Immature natural killer cell (primary cell): ENCODE data around the gene DLG1. TPM values are rescaled to one million over a fixed set of nuclear protein-coding genes. Genes with fewer than 3 reads are reported as not detected.

Source experiments
- DNase-seq, 3 donors: peaks; one replicate each; pipeline ENCODE4 v3.0.0; 2022; ENCODE audit warnings: mixed read lengths in 1 of 3
- H3K27ac Mint-ChIP-seq, 6 donors: one replicate each; pipeline ENCODE4 v1.8.0; 2020; ENCODE audit warnings: mixed read lengths in 6 of 6, mild to moderate bottlenecking in 5 of 6, inconsistent platforms in 4 of 6, moderate library complexity in 3 of 6
- H3K27me3 Mint-ChIP-seq, 3 donors: one replicate each; pipeline ENCODE4 v1.8.0; 2020 to 2021; ENCODE audit warnings: low read depth in 3 of 3, mild to moderate bottlenecking in 3 of 3, mixed read lengths in 3 of 3, moderate library complexity in 3 of 3, inconsistent platforms in 1 of 3
- H3K36me3 Mint-ChIP-seq, 3 donors: one replicate each; pipeline ENCODE4 v1.8.0; 2020; ENCODE audit warnings: mixed read lengths in 3 of 3, inconsistent platforms in 2 of 3, mild to moderate bottlenecking in 2 of 3
- H3K4me1 Mint-ChIP-seq, 2 donors: one replicate each; pipeline ENCODE4 v1.8.0; 2020; ENCODE audit warnings: inconsistent platforms in 2 of 2, mild to moderate bottlenecking in 2 of 2, mixed read lengths in 2 of 2, moderate library complexity in 1 of 2
- H3K4me3 Mint-ChIP-seq, 5 donors: one replicate each; pipeline ENCODE4 v1.8.0; 2020; ENCODE audit warnings: mild to moderate bottlenecking in 5 of 5, mixed read lengths in 5 of 5, inconsistent platforms in 3 of 5, moderate library complexity in 3 of 5
- H3K9me3 Mint-ChIP-seq, 6 donors: one replicate each; pipeline ENCODE4 v1.8.0; 2020; ENCODE audit warnings: mild to moderate bottlenecking in 6 of 6, mixed read lengths in 6 of 6, inconsistent platforms in 4 of 6, moderate library complexity in 3 of 6
- polyA plus RNA-seq, 3 donors: library from polyadenylated mRNA; unstranded; fragments of 300-500 nt; fragmentation: Illumina TruSeq; gene quantifications; one replicate each; pipeline ENCODE4 v1.2.3, GENCODE V29; 2021

DLG1 gene
- polyA plus RNA-seq, 3 donors from 2014 or later = 16.1 to 27.3 (median 26.3) TPM

GRCh38 chr3:197241173-197241572 is 57.2 kb downstream of the DLG1 start:
- H3K27ac Mint-ChIP-seq = peak overlapping the region in 5 of 6 donors; percentile 42 to 70 (median 55)
- H3K36me3 Mint-ChIP-seq = peaks cover 22 to 59% (median 33%) of the 10 kb centered on the region in 3 donors
- peak overlapping the region; percentile 37 to 67 (median 44) for H3K4me3 Mint-ChIP-seq
- H3K9me3 Mint-ChIP-seq = peaks cover 10 to 39% (median 33%) of the 10 kb centered on the region in 6 donors
- peaks cover 0 to 2% (median 0%) of the 10 kb centered on the region in 3 donors for H3K27me3 Mint-ChIP-seq
- H3K4me1 Mint-ChIP-seq = peaks cover 50 to 72% of the 10 kb centered on the region in 2 donors
- no peak for DNase-seq

- peaks cover 0 to 2% (median 0%) of the 10 kb centered on the region in 3 donors for H3K27me3 Mint-ChIP-seq
- H3K27ac Mint-ChIP-seq = peak overlapping the region in 1 of 6 donors; percentile 38
- no peak for DNase-seq
- H3K4me1 Mint-ChIP-seq = peaks cover 52 to 74% of the 10 kb centered on the region in 2 donors
- peaks cover 10 to 38% (median 32%) of the 10 kb centered on the region in 6 donors for H3K9me3 Mint-ChIP-seq
- peaks cover 25 to 62% (median 35%) of the 10 kb centered on the region in 3 donors for H3K36me3 Mint-ChIP-seq
- H3K4me3 Mint-ChIP-seq = peak overlapping the region in 1 of 5 donors; percentile 14
Observed at GRCh38 chr3:197239857-197240256, 58.6 kb downstream of the DLG1 start.

- Mint-ChIP-seq H3K4me3 (no peak overlapping the region), H3K4me1 (peaks cover 54 to 79% of the 10 kb centered on the region in 2 donors), H3K36me3 (peaks cover 15 to 61% (median 26%) of the 10 kb centered on the region in 3 donors), H3K27ac (peak overlapping the region in 3 of 6 donors; percentile 0 to 6 (median 1)), H3K9me3 (peaks cover 10 to 29% (median 25%) of the 10 kb centered on the region in 6 donors), H3K27me3 (no peaks in the 10 kb centered on the region)
- DNase-seq = no peak
Observed at GRCh38 chr3:197238842-197239241, 59.6 kb downstream of the DLG1 start.

GRCh38 chr3:197237897-197238296 is 60.5 kb downstream of the DLG1 start:
- no peak overlapping the region for H3K27ac Mint-ChIP-seq

GRCh38 chr3:197236362-197236761 is 62.0 kb downstream of the DLG1 start:
- Mint-ChIP-seq H3K27ac (peak overlapping the region in 1 of 6 donors; percentile 76), H3K4me1 (peaks cover 51 to 77% of the 10 kb centered on the region in 2 donors)

More at GRCh38 chr3:197237897-197238296, 60.5 kb downstream of the DLG1 start:
- no peak overlapping the region for H3K4me3 Mint-ChIP-seq
- H3K4me1 Mint-ChIP-seq = peaks cover 54 to 80% of the 10 kb centered on the region in 2 donors
- H3K36me3 Mint-ChIP-seq = peaks cover 14 to 54% (median 19%) of the 10 kb centered on the region in 3 donors
- DNase-seq = no peak
- no peaks in the 10 kb centered on the region for H3K27me3 Mint-ChIP-seq
- H3K9me3 Mint-ChIP-seq = peaks cover 8 to 22% (median 18%) of the 10 kb centered on the region in 6 donors

GRCh38 chr3:197234947-197235914 is 63.2 kb downstream of the DLG1 start:
- Mint-ChIP-seq H3K4me3 (no peak overlapping the region), H3K27me3 (no peaks in the 10 kb centered on the region), H3K27ac (no peak overlapping the region), H3K4me1 (peaks cover 40 to 74% of the 10 kb centered on the region in 2 donors), H3K36me3 (peaks cover 7 to 37% (median 10%) of the 10 kb centered on the region in 3 donors), H3K9me3 (peaks cover 0 to 2% (median 0%) of the 10 kb centered on the region in 6 donors)
- DNase-seq = no peak

More at GRCh38 chr3:197236362-197236761, 62.0 kb downstream of the DLG1 start:
- H3K27me3 Mint-ChIP-seq = no peaks in the 10 kb centered on the region
- peaks cover 0 to 9% (median 6%) of the 10 kb centered on the region in 6 donors for H3K9me3 Mint-ChIP-seq
- peaks cover 7 to 49% (median 10%) of the 10 kb centered on the region in 3 donors for H3K36me3 Mint-ChIP-seq
- H3K4me3 Mint-ChIP-seq = no peak overlapping the region
- DNase-seq = no peak

- DNase-seq = no peak
- no peaks in the 10 kb centered on the region for H3K27me3 Mint-ChIP-seq
- no peak overlapping the region for H3K27ac Mint-ChIP-seq
- peaks cover 7 to 20% (median 10%) of the 10 kb centered on the region in 3 donors for H3K36me3 Mint-ChIP-seq
- H3K4me1 Mint-ChIP-seq = peaks cover 19 to 54% of the 10 kb centered on the region in 2 donors
- H3K4me3 Mint-ChIP-seq = no peak overlapping the region
- H3K9me3 Mint-ChIP-seq = no peaks in the 10 kb centered on the region
Observed at GRCh38 chr3:197231321-197231720, 67.1 kb downstream of the DLG1 start.

- Mint-ChIP-seq H3K4me1 (peaks cover 17 to 53% of the 10 kb centered on the region in 2 donors), H3K36me3 (peaks cover 0 to 8% (median under 1%) of the 10 kb centered on the region in 3 donors), H3K4me3 (no peak overlapping the region)
Observed at GRCh38 chr3:197229836-197230235, 68.6 kb downstream of the DLG1 start.

GRCh38 chr3:197229178-197229577 is 69.2 kb downstream of the DLG1 start:
- Mint-ChIP-seq H3K9me3 (no peaks in the 10 kb centered on the region), H3K27me3 (no peaks in the 10 kb centered on the region), H3K4me1 (peaks cover 15 to 46% of the 10 kb centered on the region in 2 donors), H3K27ac (no peak overlapping the region), H3K36me3 (peaks cover 0 to 1% (median 0%) of the 10 kb centered on the region in 3 donors), H3K4me3 (no peak overlapping the region)
- DNase-seq = no peak

More at GRCh38 chr3:197229836-197230235, 68.6 kb downstream of the DLG1 start:
- no peaks in the 10 kb centered on the region for H3K27me3 Mint-ChIP-seq
- DNase-seq = no peak
- H3K27ac Mint-ChIP-seq = no peak overlapping the region
- no peaks in the 10 kb centered on the region for H3K9me3 Mint-ChIP-seq

GRCh38 chr3:197227780-197228574 is 70.4 kb downstream of the DLG1 start:
- no peaks in the 10 kb centered on the region for H3K9me3 Mint-ChIP-seq
- peak in 1 of 3 donors; percentile 1 for DNase-seq
- peak overlapping the region in 4 of 6 donors; percentile 6 to 78 (median 58) for H3K27ac Mint-ChIP-seq
- H3K4me3 Mint-ChIP-seq = no peak overlapping the region
- no peaks in the 10 kb centered on the region for H3K36me3 Mint-ChIP-seq
- no peaks in the 10 kb centered on the region for H3K27me3 Mint-ChIP-seq
- H3K4me1 Mint-ChIP-seq = peaks cover 17 to 45% of the 10 kb centered on the region in 2 donors

GRCh38 chr3:197226179-197226578 is 72.2 kb downstream of the DLG1 start:
- no peaks in the 10 kb centered on the region for H3K36me3 Mint-ChIP-seq
- no peak for DNase-seq
- H3K9me3 Mint-ChIP-seq = no peaks in the 10 kb centered on the region
- H3K4me3 Mint-ChIP-seq = no peak overlapping the region
- H3K27me3 Mint-ChIP-seq = no peaks in the 10 kb centered on the region
- no peak overlapping the region for H3K27ac Mint-ChIP-seq
- H3K4me1 Mint-ChIP-seq = peaks cover 15 to 54% of the 10 kb centered on the region in 2 donors

- Mint-ChIP-seq H3K27me3 (no peaks in the 10 kb centered on the region), H3K4me1 (peaks cover 15 to 49% of the 10 kb centered on the region in 2 donors), H3K4me3 (no peak overlapping the region), H3K36me3 (no peaks in the 10 kb centered on the region), H3K9me3 (no peaks in the 10 kb centered on the region), H3K27ac (no peak overlapping the region)
- DNase-seq = no peak
Observed at GRCh38 chr3:197225579-197225978, 72.8 kb downstream of the DLG1 start.

- Mint-ChIP-seq H3K36me3 (no peaks in the 10 kb centered on the region), H3K4me1 (peaks cover 15 to 45% of the 10 kb centered on the region in 2 donors), H3K27ac (no peak overlapping the region), H3K27me3 (no peaks in the 10 kb centered on the region), H3K9me3 (no peaks in the 10 kb centered on the region), H3K4me3 (no peak overlapping the region)
- DNase-seq = peak; percentile 8 to 27 (median 21)
Observed at GRCh38 chr3:197224034-197224444, 74.4 kb downstream of the DLG1 start.
